COLO668 (cell line): Measurements from ENCODE around the gene EPM2A.

Experiments
- DNase-seq: peaks from one replicate; lab custom pipeline; 2025; ENCODE audit not compliant: unreplicated experiment; lab: John Stamatoyannopoulos, UW

The EPM2A gene

GRCh38 chr6:145608850-145609249, 126.5 kb downstream of the EPM2A start:
- DNase-seq, result no peak

GRCh38 chr6:145603991-145604390, 131.3 kb downstream of the EPM2A start:
- DNase-seq, result no peak

- DNase-seq, result no peak
Measured at GRCh38 chr6:145603424-145603833, 131.9 kb downstream of the EPM2A start.

DNA sequence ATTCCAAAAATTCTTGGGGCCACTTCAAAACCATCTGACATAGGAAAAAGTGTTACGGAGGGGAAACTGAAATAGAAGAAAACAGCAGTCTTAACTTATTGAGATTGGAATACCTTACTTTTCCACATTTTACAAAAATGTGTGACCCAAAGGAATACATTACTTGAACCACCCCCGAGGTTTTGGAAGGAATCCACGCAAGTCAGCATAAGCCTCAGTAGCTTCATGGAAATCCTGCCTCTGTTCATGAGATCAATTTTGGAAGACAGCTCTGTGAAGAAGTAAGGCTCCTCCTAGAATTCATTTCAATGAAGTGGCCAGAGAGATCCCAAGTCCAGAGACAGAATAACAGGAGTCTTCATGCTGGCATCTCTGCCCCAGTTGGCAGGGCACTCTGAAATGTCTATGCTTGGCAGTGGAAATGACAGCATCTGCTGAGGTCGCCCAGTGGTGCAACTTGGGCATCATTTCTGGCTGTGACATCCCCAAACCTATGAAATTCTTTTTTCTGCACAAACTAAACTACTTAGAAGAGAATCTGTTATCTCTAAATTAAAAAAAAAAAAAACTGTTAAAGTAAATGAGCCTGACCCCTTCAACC, 132.5 kb downstream of the EPM2A start:
- DNase-seq, result no peak

- DNase-seq, result no peak
Measured at GRCh38 chr6:145601397-145601796, 133.9 kb downstream of the EPM2A start.

GRCh38 chr6:145600299-145600698, 135.0 kb downstream of the EPM2A start:
- DNase-seq, result no peak

DNA sequence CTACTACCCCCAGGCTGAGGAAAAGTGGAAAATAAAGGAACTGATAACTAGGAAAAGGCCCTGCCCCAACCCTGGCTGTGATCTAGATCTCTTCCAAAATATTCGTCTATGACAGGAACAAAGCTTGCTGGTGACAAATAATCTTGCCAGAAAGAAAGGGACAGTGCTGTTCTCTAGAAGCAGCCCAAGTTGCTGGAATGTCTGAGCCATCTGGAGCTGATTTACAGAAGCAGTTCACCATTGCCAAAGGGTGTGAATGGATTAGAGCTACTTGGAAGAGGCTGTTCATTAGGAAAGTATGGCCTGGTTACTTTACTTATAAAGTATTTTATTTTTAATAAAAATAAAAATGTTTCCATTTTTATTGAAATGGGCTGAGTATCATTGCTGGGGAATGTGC, 146.3 kb downstream of the EPM2A start:
- DNase-seq, result no peak

DNA sequence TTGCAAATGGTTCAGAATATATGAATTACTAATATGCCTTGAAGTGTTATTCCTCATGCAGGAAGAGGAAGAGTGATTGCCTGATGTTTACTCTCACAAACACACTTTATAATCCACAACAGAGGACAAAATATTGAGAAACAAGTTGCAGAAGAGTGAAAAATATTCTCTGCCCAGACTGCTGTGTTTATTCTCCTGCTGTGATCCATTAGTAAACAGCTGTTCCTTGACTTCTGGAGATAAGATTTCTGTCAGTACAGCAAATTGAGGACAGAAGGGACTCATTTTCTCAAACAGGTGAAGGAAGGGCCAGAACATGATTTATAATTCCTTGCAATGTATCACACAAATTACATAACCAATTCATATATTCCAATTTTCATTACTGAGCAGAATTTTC, 148.0 kb downstream of the EPM2A start:
- no peak for DNase-seq

- no peak for DNase-seq
Measured at GRCh38 chr6:145583753-145584152, 151.6 kb downstream of the EPM2A start.
